CD4-positive, alpha-beta memory T cell (primary cell): ENCODE data around the gene GDF9. TPM values are rescaled to one million over a fixed set of nuclear protein-coding genes. Genes with fewer than 3 reads are reported as not detected.
A peak's percentile ranks its signal among the peaks of the same experiment; 100 is the strongest.

Experiments used
- CTCF ChIA-PET: fragments of 350-600 bp; sonication (Branson Sonifier 250); formaldehyde crosslinking; loops from one replicate; lab custom pipeline; 2021; ENCODE audit warnings: inconsistent platforms; ENCODE audit not compliant: partially characterized antibody; lab: Charles Lee
- POLR2A ChIA-PET: fragments of 350-600 bp; sonication (Branson Sonifier 250); formaldehyde crosslinking; loops from one replicate; lab custom pipeline; 2021; ENCODE audit not compliant: partially characterized antibody; lab: Charles Lee
- DNase-seq, 5 donors: peaks; one replicate each; pipeline versions ENCODE4 v3.0.0 to v3.0.0-alpha.2; 2020 to 2022; ENCODE audit warnings: mixed read lengths in 1 of 5
- H3K27ac ChIP-seq: one replicate; pipeline ENCODE4 v1.7.0; 2013; ENCODE audit warnings: low read depth, low read length
- H3K27me3 ChIP-seq: 2 replicates; pipeline ENCODE4 v1.7.0; 2013; ENCODE audit warnings: mild to moderate bottlenecking, low read length, moderate library complexity; ENCODE audit not compliant: insufficient read depth
- H3K36me3 ChIP-seq: 2 replicates; pipeline ENCODE4 v1.7.0; 2013; ENCODE audit warnings: mild to moderate bottlenecking, low read length, moderate library complexity; ENCODE audit not compliant: insufficient read depth
- H3K4me1 ChIP-seq: 2 replicates; pipeline ENCODE4 v1.7.0; 2013; ENCODE audit warnings: mild to moderate bottlenecking, low read length, moderate library complexity; ENCODE audit not compliant: insufficient read depth
- H3K4me3 ChIP-seq, 2 donors: one replicate each; pipeline ENCODE4 v1.7.0; 2013; ENCODE audit warnings: low read length in 2 of 2, mild to moderate bottlenecking in 1 of 2
- H3K9me3 ChIP-seq, 2 donors: one replicate each; pipeline ENCODE4 v1.7.0; 2013; ENCODE audit warnings: low read length in 2 of 2, control low read depth in 1 of 2; ENCODE audit not compliant: control insufficient read depth in 1 of 2
- H3K27ac Mint-ChIP-seq, 7 donors: one replicate each; pipeline ENCODE4 v1.8.0; 2020 to 2021; ENCODE audit warnings: mixed read lengths in 7 of 7, mild to moderate bottlenecking in 6 of 7, inconsistent platforms in 3 of 7, moderate library complexity in 3 of 7
- H3K27me3 Mint-ChIP-seq, 2 donors: one replicate each; pipeline ENCODE4 v1.8.0; 2020 to 2021; ENCODE audit warnings: mixed read lengths in 2 of 2
- H3K36me3 Mint-ChIP-seq, 2 donors: one replicate each; pipeline ENCODE4 v1.8.0; 2020 to 2021; ENCODE audit warnings: mixed read lengths in 2 of 2, inconsistent platforms in 1 of 2, mild to moderate bottlenecking in 1 of 2
- H3K4me1 Mint-ChIP-seq, 4 donors: one replicate each; pipeline ENCODE4 v1.8.0; 2020 to 2021; ENCODE audit warnings: mixed read lengths in 4 of 4, mild to moderate bottlenecking in 1 of 4
- H3K4me3 Mint-ChIP-seq, 8 donors: one replicate each; pipeline ENCODE4 v1.8.0; 2020 to 2021; ENCODE audit warnings: mixed read lengths in 8 of 8, mild to moderate bottlenecking in 7 of 8, moderate library complexity in 6 of 8, inconsistent platforms in 3 of 8
- H3K9me3 Mint-ChIP-seq, 8 donors: one replicate each; pipeline ENCODE4 v1.8.0; 2020 to 2021; ENCODE audit warnings: mixed read lengths in 8 of 8, mild to moderate bottlenecking in 5 of 8, inconsistent platforms in 3 of 8, moderate library complexity in 1 of 8
- intact Hi-C: fragments of 100-400 bp; cut with micrococcal nuclease; formaldehyde crosslinking; loops from one replicate; pipeline ENCODE4 v1.15.1; 2023
- polyA plus RNA-seq, 2 donors: library from polyadenylated mRNA; unstranded; fragments of 300-500 nt; fragmentation: Illumina TruSeq; gene quantifications; one replicate each; pipeline ENCODE4 v1.2.3, GENCODE V29; 2021
- total RNA-seq, 2 experiments: library from RNA; stranded (reverse); gene quantifications; one replicate each; pipeline ENCODE4 v1.2.3, GENCODE V29; 2021

Gene GDF9, protein sequence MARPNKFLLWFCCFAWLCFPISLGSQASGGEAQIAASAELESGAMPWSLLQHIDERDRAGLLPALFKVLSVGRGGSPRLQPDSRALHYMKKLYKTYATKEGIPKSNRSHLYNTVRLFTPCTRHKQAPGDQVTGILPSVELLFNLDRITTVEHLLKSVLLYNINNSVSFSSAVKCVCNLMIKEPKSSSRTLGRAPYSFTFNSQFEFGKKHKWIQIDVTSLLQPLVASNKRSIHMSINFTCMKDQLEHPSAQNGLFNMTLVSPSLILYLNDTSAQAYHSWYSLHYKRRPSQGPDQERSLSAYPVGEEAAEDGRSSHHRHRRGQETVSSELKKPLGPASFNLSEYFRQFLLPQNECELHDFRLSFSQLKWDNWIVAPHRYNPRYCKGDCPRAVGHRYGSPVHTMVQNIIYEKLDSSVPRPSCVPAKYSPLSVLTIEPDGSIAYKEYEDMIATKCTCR
- total RNA-seq (1 to 10 TPM; 1.1 to 1.9 TPM), polyA plus RNA-seq (under 1 TPM; 0.13 to 0.30 TPM)

DNA sequence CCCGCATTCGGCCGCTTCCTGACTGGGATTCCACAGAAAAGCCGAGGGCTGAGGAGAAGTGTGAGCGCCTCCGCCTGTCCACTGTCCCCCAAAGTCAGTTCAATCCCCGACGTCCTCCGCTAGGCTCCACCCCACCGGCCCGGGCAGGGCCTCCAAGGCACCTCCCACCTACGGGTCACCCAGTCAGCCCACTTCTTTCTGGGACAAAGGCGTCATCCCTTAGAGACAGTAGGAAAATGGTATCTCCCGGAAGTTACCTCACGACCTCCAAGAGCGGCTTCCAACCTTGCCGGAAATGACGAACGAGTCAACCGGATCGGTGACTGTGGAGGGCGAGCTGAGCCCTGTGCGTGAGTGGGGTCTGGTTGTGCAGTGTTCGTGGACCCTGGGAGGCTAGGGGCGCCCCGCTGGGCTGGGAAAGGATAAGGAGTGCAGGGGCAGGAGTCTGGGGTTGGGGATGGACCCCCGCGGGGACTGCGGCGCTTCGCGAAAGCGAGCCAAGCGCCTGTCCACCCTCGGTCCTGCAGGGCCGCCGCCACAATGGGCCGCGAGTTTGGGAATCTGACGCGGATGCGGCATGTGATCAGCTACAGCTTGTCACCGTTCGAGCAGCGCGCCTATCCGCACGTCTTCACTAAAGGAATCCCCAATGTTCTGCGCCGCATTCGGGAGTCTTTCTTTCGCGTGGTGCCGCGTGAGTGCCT lies at the start of gene GDF9, which contains the start of gene UQCRQ:
TSS of gene GDF9 (minus strand) at position 128 of the 704 bp plus-strand sequence. CDS start 1,936 bp downstream, outside the sequence.
TSS of gene UQCRQ (plus strand) at position 301 of the 704 bp plus-strand sequence. CDS start at position 541, 240 bp downstream.
- Mint-ChIP-seq H3K27ac (peak within 1 kb of the TSS; percentile 96 to 100 (median 100)), H3K4me1 (peaks cover 18 to 29% (median 22%) of the 10 kb centered on the region in 4 donors), H3K27me3 (no peaks in the 10 kb centered on the region), H3K4me3 (peak within 1 kb of the TSS; percentile 95 to 100 (median 100)), H3K36me3 (peaks cover 12 to 34% of the 10 kb centered on the region in 2 donors), H3K9me3 (no peaks in the 10 kb centered on the region)
- intact Hi-C loops = loop anchor here (1.0 to 5.0 kb wide), 3 partner anchors 96 to 185 kb away; partner anchors contain the start of genes AFF4 and CCNI2
- ChIA-PET CTCF (interaction anchor here (1.5 to 4.3 kb wide), 2 partner anchors 17 to 341 kb away, joined by 3 to 23 read pairs; no protein-coding TSS in a partner anchor), POLR2A (interaction anchor here (0.7 to 2.4 kb wide), 13 partner anchors 10 to 1545 kb away, joined by 3 to 18 read pairs (median 5); partner anchors contain the start of genes AFF4, CDKN2AIPNL, HSPA4 and IRF1)
- DNase-seq = peak; percentile 92 to 98 (median 96)
- Histone ChIP-seq H3K4me3 (peak within 1 kb of the TSS; percentile 79 to 90), H3K27me3 (no peaks in the 10 kb centered on the region), H3K4me1 (peaks cover 21% of the 10 kb centered on the region), H3K9me3 (no peaks in the 10 kb centered on the region), H3K27ac (peak within 1 kb of the TSS; percentile 93), H3K36me3 (peaks cover 8% of the 10 kb centered on the region)

DNA sequence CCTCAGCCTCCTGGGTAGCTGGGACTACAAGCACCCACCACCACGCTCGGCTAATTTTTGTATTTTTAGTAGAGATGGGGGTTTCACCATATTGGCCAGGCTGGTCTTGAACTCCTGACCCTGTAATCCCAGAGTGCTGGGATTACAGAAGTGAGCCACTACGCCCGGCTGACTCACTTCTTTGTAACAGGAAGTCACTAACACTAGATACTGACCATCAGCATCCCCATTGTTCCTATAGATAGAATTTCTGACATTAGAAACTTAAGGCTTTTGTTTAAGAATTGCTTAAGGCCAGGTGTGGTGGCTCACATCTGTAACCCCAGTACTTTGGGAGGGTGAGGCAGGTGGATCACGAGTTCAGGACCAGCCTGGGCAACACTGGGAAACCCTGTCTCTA lies 49.4 kb upstream of the GDF9 start:
- Mint-ChIP-seq H3K9me3 (no peaks in the 10 kb centered on the region), H3K27me3 (no peaks in the 10 kb centered on the region), H3K36me3 (peaks cover 22 to 40% of the 10 kb centered on the region in 2 donors), H3K27ac (peak overlapping the region in 1 of 7 donors; percentile 8), H3K4me3 (no peak overlapping the region), H3K4me1 (peaks cover 0 to 20% (median 8%) of the 10 kb centered on the region in 4 donors)
- H3K27ac ChIP-seq = no peak overlapping the region
- DNase-seq = no peak
- no peaks in the 10 kb centered on the region for H3K9me3 ChIP-seq
- peaks cover 19% of the 10 kb centered on the region for H3K36me3 ChIP-seq
- no peaks in the 10 kb centered on the region for H3K4me1 ChIP-seq
- ChIA-PET CTCF (no interaction called here), POLR2A (no interaction called here)
- intact Hi-C loops = no loop called here
- H3K4me3 ChIP-seq = no peak overlapping the region
- H3K27me3 ChIP-seq = no peaks in the 10 kb centered on the region

DNA sequence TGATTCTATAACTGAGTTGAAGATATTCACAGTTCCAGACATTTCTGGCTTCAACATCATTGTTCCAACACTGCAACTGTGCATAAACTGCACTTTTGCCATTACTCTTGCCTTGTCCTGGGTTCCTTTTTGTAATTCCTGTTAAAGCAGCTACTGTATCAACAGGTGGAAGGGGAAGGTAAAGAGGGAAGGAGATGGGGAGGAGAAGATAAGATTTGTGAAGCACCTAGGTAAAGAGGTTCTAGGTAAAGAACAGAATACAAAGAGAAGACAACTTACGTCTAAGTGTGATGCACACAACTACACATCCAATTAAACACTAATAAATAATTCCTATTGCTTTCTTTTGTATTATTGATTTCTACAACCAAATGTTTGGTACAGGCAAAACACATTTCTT lies 43.4 kb upstream of the GDF9 start:
- Mint-ChIP-seq H3K4me1 (peaks cover 16 to 24% (median 19%) of the 10 kb centered on the region in 4 donors), H3K4me3 (no peak overlapping the region), H3K36me3 (peaks cover 21 to 44% of the 10 kb centered on the region in 2 donors), H3K9me3 (no peaks in the 10 kb centered on the region), H3K27me3 (no peaks in the 10 kb centered on the region), H3K27ac (peak overlapping the region in 1 of 7 donors; percentile 39)
- H3K9me3 ChIP-seq = no peaks in the 10 kb centered on the region
- H3K4me3 ChIP-seq = no peak overlapping the region
- DNase-seq = no peak
- ChIA-PET POLR2A (no interaction called here), CTCF (no interaction called here)
- no peaks in the 10 kb centered on the region for H3K27me3 ChIP-seq
- H3K4me1 ChIP-seq = no peaks in the 10 kb centered on the region
- no peak overlapping the region for H3K27ac ChIP-seq
- peaks cover 19% of the 10 kb centered on the region for H3K36me3 ChIP-seq
- intact Hi-C loops = no loop called here

DNA sequence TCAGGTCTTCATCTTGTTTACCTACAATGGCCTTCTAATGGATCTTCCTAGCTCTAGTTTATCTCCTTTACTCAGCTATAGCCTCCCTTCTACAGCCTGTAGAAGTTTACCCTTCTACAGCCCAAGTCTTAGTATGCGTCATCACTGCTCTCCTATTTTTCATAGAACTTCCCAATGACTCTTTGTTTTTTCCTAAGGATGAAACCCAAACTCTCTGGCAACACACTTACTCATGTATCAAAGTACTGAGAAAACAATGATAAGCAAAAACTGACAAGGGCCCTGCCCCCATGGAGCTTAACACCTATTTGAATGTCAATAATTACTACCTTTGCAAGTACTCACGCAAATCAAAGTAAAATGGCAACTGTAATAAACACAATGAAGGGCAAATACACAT lies 40.9 kb upstream of the GDF9 start:
- DNase-seq = no peak
- peaks cover 28 to 43% of the 10 kb centered on the region in 2 donors for H3K36me3 Mint-ChIP-seq
- no peaks in the 10 kb centered on the region for H3K9me3 ChIP-seq

DNA sequence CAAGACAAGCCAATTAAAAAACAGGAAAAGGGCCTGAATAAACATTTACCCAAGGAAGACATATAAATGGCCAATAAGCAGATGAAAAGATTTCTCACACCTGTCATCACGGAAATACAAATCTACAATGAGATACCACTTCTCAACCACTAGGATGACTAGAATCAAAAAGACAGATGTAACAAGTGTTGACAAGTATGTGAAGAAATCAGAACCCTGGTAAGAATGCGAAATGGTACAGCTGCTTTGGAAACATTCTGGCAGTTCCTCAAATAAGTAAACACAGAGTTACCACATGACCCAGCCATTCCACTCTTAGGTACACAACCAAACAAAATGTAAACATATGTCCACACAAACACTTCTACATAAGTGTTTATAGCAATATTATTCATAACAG lies 39.7 kb upstream of the GDF9 start:
- intact Hi-C loops = no loop called here
- H3K4me1 Mint-ChIP-seq = peaks cover 13 to 30% (median 15%) of the 10 kb centered on the region in 4 donors
- no peak overlapping the region for H3K4me3 ChIP-seq
- no peaks in the 10 kb centered on the region for H3K27me3 Mint-ChIP-seq
- H3K9me3 Mint-ChIP-seq = no peaks in the 10 kb centered on the region
- no peaks in the 10 kb centered on the region for H3K4me1 ChIP-seq
- peak overlapping the region in 1 of 7 donors; percentile 45 for H3K27ac Mint-ChIP-seq
- ChIA-PET POLR2A (interaction anchor here (0.6 kb wide), 1 partner anchor 204 kb away, joined by 3 read pairs; no protein-coding TSS in a partner anchor), CTCF (interaction anchor here (1.0 kb wide), 1 partner anchor 20 kb away, joined by 3 read pairs; no protein-coding TSS in a partner anchor)
- H3K9me3 ChIP-seq = no peaks in the 10 kb centered on the region
- H3K36me3 ChIP-seq = no peaks in the 10 kb centered on the region
- DNase-seq = no peak
- H3K27ac ChIP-seq = no peak overlapping the region
- no peak overlapping the region for H3K4me3 Mint-ChIP-seq
- no peaks in the 10 kb centered on the region for H3K27me3 ChIP-seq
- H3K36me3 Mint-ChIP-seq = peaks cover 25 to 43% of the 10 kb centered on the region in 2 donors

More for the DNA sequence above, 40.9 kb upstream of the GDF9 start:
- peaks cover 4% of the 10 kb centered on the region for H3K36me3 ChIP-seq
- H3K27me3 ChIP-seq = no peaks in the 10 kb centered on the region
- H3K4me1 Mint-ChIP-seq = peaks cover 14 to 33% (median 17%) of the 10 kb centered on the region in 4 donors
- ChIA-PET POLR2A (interaction anchor here (1.5 kb wide), 1 partner anchor 144 kb away, joined by 4 read pairs; the partner anchor contains the start of gene HSPA4), CTCF (no interaction called here)
- no peaks in the 10 kb centered on the region for H3K4me1 ChIP-seq
- no peak overlapping the region for H3K27ac Mint-ChIP-seq
- H3K9me3 Mint-ChIP-seq = no peaks in the 10 kb centered on the region
- no peaks in the 10 kb centered on the region for H3K27me3 Mint-ChIP-seq
- intact Hi-C loops = no loop called here
- no peak overlapping the region for H3K27ac ChIP-seq
- H3K4me3 ChIP-seq = no peak overlapping the region
- H3K4me3 Mint-ChIP-seq = no peak overlapping the region

DNA sequence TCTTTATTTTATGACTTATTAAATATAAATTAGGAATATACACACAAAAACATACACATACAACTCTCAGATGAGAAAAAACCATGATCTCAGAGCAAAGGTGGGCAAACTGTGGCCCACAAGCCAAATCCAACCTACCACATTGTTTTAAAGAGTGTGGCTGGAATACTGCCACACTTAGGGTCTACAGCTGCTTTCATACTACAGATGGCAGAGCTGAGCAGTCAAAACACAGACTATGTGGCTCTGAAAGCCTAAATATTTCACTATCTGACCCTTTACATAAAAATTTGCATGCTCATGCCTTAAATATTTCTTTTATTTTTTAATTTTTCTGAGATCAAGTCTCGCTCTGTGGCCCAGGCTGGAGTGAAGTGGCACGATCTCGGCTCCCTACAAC lies 35.5 kb upstream of the GDF9 start:
- H3K4me1 ChIP-seq = no peaks in the 10 kb centered on the region
- POLR2A ChIA-PET = interaction anchor here (1.3 kb wide), 1 partner anchor 150 kb away, joined by 3 read pairs; the partner anchor contains the start of gene HSPA4
- no peaks in the 10 kb centered on the region for H3K9me3 ChIP-seq
- peaks cover 8 to 21% (median 9%) of the 10 kb centered on the region in 4 donors for H3K4me1 Mint-ChIP-seq
- H3K27me3 Mint-ChIP-seq = no peaks in the 10 kb centered on the region
- peaks cover 30 to 53% of the 10 kb centered on the region in 2 donors for H3K36me3 Mint-ChIP-seq
- CTCF ChIA-PET = no interaction called here
- intact Hi-C loops = no loop called here
- DNase-seq = no peak
- H3K36me3 ChIP-seq = peaks cover 12% of the 10 kb centered on the region
- H3K9me3 Mint-ChIP-seq = no peaks in the 10 kb centered on the region
- no peak overlapping the region for H3K4me3 ChIP-seq
- no peaks in the 10 kb centered on the region for H3K27me3 ChIP-seq
- no peak overlapping the region for H3K27ac ChIP-seq
- no peak overlapping the region for H3K27ac Mint-ChIP-seq
- no peak overlapping the region for H3K4me3 Mint-ChIP-seq
